GM23338 (cell line): ENCODE data around the gene FITM2. TPM values are rescaled to one million over a fixed set of nuclear protein-coding genes. Genes with fewer than 3 reads are reported as not detected.

Source experiments
- ATAC-seq: fragments of 200-7000 bp; cut with Tn5 transposase; 3 replicates; pipeline ENCODE4 v1.9.1; 2020
- DNase-seq: peaks from one replicate; pipeline ENCODE4 v3.0.0-alpha.2; 2015; ENCODE audit warnings: low spot score
- H2AFZ ChIP-seq: fragments of 200-600 bp; sonication (generic); 2 replicates; pipeline ENCODE4 v1.8.0; 2016; ENCODE audit warnings: antibody characterized with exemption, mild to moderate bottlenecking, moderate library complexity
- H3F3A ChIP-seq: fragments of 200-600 bp; sonication (generic); replicated peaks from 2 replicates; pipeline ENCODE4 v1.8.0; 2017; ENCODE audit warnings: antibody characterized with exemption, mixed run types, low read depth
- H3K27ac ChIP-seq: fragments of 200-600 bp; sonication (generic); 2 replicates; pipeline ENCODE4 v1.6.1; 2016; ENCODE audit warnings: low read depth
- H3K27me3 ChIP-seq: fragments of 200-600 bp; sonication (generic); 2 replicates; pipeline ENCODE4 v1.8.0; 2016; ENCODE audit warnings: mild to moderate bottlenecking, mixed run types, moderate library complexity; ENCODE audit not compliant: insufficient read depth
- H3K36me3 ChIP-seq: fragments of 200-600 bp; sonication (generic); 2 replicates; pipeline ENCODE4 v1.8.0; 2016; ENCODE audit warnings: mild to moderate bottlenecking; ENCODE audit not compliant: insufficient read depth
- H3K4me1 ChIP-seq: fragments of 200-600 bp; sonication (generic); 2 replicates; pipeline ENCODE4 v1.8.0; 2016; ENCODE audit warnings: mild to moderate bottlenecking, moderate library complexity; ENCODE audit not compliant: insufficient read depth
- H3K4me2 ChIP-seq: fragments of 200-600 bp; sonication (generic); 2 replicates; pipeline ENCODE4 v1.7.1; 2017; ENCODE audit warnings: mixed run types
- H3K4me3 ChIP-seq: fragments of 200-600 bp; sonication (generic); 2 replicates; pipeline ENCODE4 v1.6.1; 2016; ENCODE audit warnings: mixed run types
- H3K79me2 ChIP-seq: fragments of 200-600 bp; sonication (generic); replicated peaks from 2 replicates; pipeline ENCODE4 v1.8.0; 2017; ENCODE audit warnings: mild to moderate bottlenecking; ENCODE audit not compliant: insufficient read depth
- H3K9me2 ChIP-seq: fragments of 200-600 bp; sonication (generic); 2 replicates; pipeline ENCODE4 v1.8.0; 2017; ENCODE audit not compliant: insufficient read depth
- H4K20me1 ChIP-seq: fragments of 200-600 bp; sonication (generic); replicated peaks from 2 replicates; pipeline ENCODE4 v1.8.0; 2017; ENCODE audit warnings: mild to moderate bottlenecking; ENCODE audit not compliant: insufficient read depth
- H3K27ac Mint-ChIP-seq: 2 replicates; pipeline ENCODE4 v1.8.0; 2020; ENCODE audit warnings: inconsistent platforms, mild to moderate bottlenecking, moderate library complexity, mixed read lengths
- H3K27me3 Mint-ChIP-seq: 3 replicates; pipeline ENCODE4 v1.8.0; 2022; ENCODE audit warnings: low read depth, mild to moderate bottlenecking, moderate library complexity, mixed read lengths, inconsistent platforms; ENCODE audit not compliant: insufficient read depth, poor library complexity
- H3K36me3 Mint-ChIP-seq: 3 replicates; pipeline ENCODE4 v1.8.0; 2021; ENCODE audit warnings: low read depth, mild to moderate bottlenecking, inconsistent platforms, moderate library complexity, mixed read lengths
- H3K4me1 Mint-ChIP-seq: 3 replicates; pipeline ENCODE4 v1.8.0; 2020; ENCODE audit warnings: mild to moderate bottlenecking, inconsistent platforms, mixed read lengths
- H3K4me3 Mint-ChIP-seq: 3 replicates; pipeline ENCODE4 v1.8.0; 2021; ENCODE audit warnings: moderate library complexity, mild to moderate bottlenecking, inconsistent platforms, mixed read lengths
- H3K9me3 Mint-ChIP-seq: 3 replicates; pipeline ENCODE4 v1.8.0; 2020; ENCODE audit warnings: moderate library complexity, mild to moderate bottlenecking, inconsistent platforms, mixed read lengths
- CREB1 ChIP-seq: fragments of 250-450 bp; sonication (Bioruptor Pico); IDR thresholded peaks from 2 replicates; pipeline ENCODE4 v1.5.0; 2020; ENCODE audit warnings: low read depth, mild to moderate bottlenecking, moderate library complexity
- EZH2 ChIP-seq: fragments of 200-600 bp; sonication (generic); IDR thresholded peaks from one replicate; pipeline ENCODE4 v1.8.0; 2017; ENCODE audit warnings: antibody characterized with exemption, mild to moderate bottlenecking, low read depth; ENCODE audit not compliant: unreplicated experiment
- EZH2phosphoT487 ChIP-seq: fragments of 200-600 bp; sonication (generic); IDR thresholded peaks from one replicate; pipeline ENCODE4 v1.8.1; 2018; ENCODE audit warnings: antibody characterized with exemption; ENCODE audit not compliant: unreplicated experiment
- NANOG ChIP-seq: IDR thresholded peaks from 2 replicates; pipeline ENCODE4 v1.6.1; 2016; ENCODE audit warnings: antibody characterized with exemption, borderline replicate concordance
- POLR2AphosphoS5 ChIP-seq: IDR thresholded peaks from 2 replicates; pipeline ENCODE4 v1.6.1; 2016; ENCODE audit warnings: antibody characterized with exemption, low read depth
- STAT1 ChIP-seq: IDR thresholded peaks from one replicate; pipeline ENCODE4 v1.6.1; 2016; ENCODE audit warnings: antibody characterized with exemption; ENCODE audit not compliant: unreplicated experiment
- polyA plus RNA-seq: library from polyadenylated mRNA; unstranded; fragments of >200 nt; fragmentation: Nextera tagmentation; extraction: Ambion mirVana; gene quantifications from 2 replicates; pipeline ENCODE4 v1.2.1, GENCODE V29; 2016
- total RNA-seq: library from RNA; depleted of rRNA; stranded (reverse); fragments of >200 nt; shearing (Covaris generic); gene quantifications from 2 replicates; pipeline ENCODE4 v1.2.3, GENCODE V29; 2014
- TF ChIP-seq, protein P1 (sequence below), 2 experiments: fragments of 200-600 bp in 1 of 2; sonication (generic) in 1 of 2; conservative IDR thresholded peaks; 2 replicates each; pipeline versions ENCODE4 v1.5.1 to v1.6.1; 2016 to 2017; ENCODE audit warnings: antibody characterized with exemption in 2 of 2, low read depth in 2 of 2, mild to moderate bottlenecking in 2 of 2, moderate library complexity in 1 of 2
- TF ChIP-seq, protein P2 (sequence below): IDR thresholded peaks from 2 replicates; pipeline ENCODE4 v1.6.1; 2016; ENCODE audit warnings: antibody characterized with exemption
- TF ChIP-seq, protein P3 (sequence below): fragments of 250-450 bp; sonication (Bioruptor Pico); IDR thresholded peaks from 2 replicates; pipeline ENCODE4 v1.5.0; 2020; ENCODE audit warnings: mild to moderate bottlenecking, moderate library complexity

The FITM2 gene
- total and polyA plus RNA-seq, 2 experiments from 2014 or later, result 0.87 to 1.6 TPM

DNA sequence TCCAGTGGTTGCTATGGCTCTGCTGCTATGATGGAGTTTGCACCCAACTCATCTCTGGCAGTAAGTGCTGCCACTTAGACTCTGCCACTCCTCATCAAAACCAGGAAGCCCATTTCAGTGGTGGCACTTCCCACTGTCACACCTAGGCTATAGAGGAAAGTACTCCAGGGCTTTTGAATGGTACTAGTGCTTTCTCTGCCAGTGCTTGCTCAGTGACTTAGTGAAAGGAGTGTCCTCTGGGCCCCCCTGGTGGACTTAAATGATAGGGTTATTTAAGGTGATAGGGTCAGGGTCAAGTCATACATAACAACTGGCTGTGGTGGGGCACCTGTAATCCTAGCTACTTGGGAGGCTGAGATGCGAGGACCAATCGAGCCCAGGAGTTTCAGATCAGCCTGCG lies 22.8 kb downstream of the FITM2 start:
- Mint-ChIP-seq H3K27me3 (peaks cover 3% of the 10 kb centered on the region), H3K4me3 (no peak overlapping the region), H3K9me3 (peaks cover 3% of the 10 kb centered on the region; the same call in 2 of the 3 replicates), H3K36me3 (peaks cover 3% of the 10 kb centered on the region; the same call in 1 of the 3 replicates), H3K4me1 (no peaks in the 10 kb centered on the region), H3K27ac (no peak overlapping the region)
- Histone ChIP-seq H2AFZ (no peak overlapping the region), H4K20me1 (no peaks in the 10 kb centered on the region; the same call in 1 of the 2 replicates), H3K9me2 (no peaks in the 10 kb centered on the region), H3K4me3 (no peak overlapping the region), H3K27ac (no peak overlapping the region), H3K36me3 (no peaks in the 10 kb centered on the region), H3F3A (no peaks in the 10 kb centered on the region), H3K4me1 (no peaks in the 10 kb centered on the region), H3K4me2 (no peak overlapping the region), H3K27me3 (no peaks in the 10 kb centered on the region), H3K79me2 (no peaks in the 10 kb centered on the region)
- ATAC-seq (peak; percentile 39; the same call in 1 of the 3 replicates), DNase-seq (peak; percentile 49)
- TF ChIP-seq, protein P1, sequence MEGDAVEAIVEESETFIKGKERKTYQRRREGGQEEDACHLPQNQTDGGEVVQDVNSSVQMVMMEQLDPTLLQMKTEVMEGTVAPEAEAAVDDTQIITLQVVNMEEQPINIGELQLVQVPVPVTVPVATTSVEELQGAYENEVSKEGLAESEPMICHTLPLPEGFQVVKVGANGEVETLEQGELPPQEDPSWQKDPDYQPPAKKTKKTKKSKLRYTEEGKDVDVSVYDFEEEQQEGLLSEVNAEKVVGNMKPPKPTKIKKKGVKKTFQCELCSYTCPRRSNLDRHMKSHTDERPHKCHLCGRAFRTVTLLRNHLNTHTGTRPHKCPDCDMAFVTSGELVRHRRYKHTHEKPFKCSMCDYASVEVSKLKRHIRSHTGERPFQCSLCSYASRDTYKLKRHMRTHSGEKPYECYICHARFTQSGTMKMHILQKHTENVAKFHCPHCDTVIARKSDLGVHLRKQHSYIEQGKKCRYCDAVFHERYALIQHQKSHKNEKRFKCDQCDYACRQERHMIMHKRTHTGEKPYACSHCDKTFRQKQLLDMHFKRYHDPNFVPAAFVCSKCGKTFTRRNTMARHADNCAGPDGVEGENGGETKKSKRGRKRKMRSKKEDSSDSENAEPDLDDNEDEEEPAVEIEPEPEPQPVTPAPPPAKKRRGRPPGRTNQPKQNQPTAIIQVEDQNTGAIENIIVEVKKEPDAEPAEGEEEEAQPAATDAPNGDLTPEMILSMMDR (conservative IDR thresholded peaks at IDR 0.05; ENCODE audit: low read depth in 2 of 2), result peak; percentile 19 to 21; a peak in 1 of 4 replicates
- TF ChIP-seq POLR2AphosphoS5, result no peak
- TF ChIP-seq, protein P2, sequence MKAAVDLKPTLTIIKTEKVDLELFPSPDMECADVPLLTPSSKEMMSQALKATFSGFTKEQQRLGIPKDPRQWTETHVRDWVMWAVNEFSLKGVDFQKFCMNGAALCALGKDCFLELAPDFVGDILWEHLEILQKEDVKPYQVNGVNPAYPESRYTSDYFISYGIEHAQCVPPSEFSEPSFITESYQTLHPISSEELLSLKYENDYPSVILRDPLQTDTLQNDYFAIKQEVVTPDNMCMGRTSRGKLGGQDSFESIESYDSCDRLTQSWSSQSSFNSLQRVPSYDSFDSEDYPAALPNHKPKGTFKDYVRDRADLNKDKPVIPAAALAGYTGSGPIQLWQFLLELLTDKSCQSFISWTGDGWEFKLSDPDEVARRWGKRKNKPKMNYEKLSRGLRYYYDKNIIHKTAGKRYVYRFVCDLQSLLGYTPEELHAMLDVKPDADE, result no peak
- no peak for TF ChIP-seq EZH2
- TF ChIP-seq CREB1, result no peak
- no peak for TF ChIP-seq NANOG
- TF ChIP-seq STAT1, result no peak
- no peak for TF ChIP-seq EZH2phosphoT487

DNA sequence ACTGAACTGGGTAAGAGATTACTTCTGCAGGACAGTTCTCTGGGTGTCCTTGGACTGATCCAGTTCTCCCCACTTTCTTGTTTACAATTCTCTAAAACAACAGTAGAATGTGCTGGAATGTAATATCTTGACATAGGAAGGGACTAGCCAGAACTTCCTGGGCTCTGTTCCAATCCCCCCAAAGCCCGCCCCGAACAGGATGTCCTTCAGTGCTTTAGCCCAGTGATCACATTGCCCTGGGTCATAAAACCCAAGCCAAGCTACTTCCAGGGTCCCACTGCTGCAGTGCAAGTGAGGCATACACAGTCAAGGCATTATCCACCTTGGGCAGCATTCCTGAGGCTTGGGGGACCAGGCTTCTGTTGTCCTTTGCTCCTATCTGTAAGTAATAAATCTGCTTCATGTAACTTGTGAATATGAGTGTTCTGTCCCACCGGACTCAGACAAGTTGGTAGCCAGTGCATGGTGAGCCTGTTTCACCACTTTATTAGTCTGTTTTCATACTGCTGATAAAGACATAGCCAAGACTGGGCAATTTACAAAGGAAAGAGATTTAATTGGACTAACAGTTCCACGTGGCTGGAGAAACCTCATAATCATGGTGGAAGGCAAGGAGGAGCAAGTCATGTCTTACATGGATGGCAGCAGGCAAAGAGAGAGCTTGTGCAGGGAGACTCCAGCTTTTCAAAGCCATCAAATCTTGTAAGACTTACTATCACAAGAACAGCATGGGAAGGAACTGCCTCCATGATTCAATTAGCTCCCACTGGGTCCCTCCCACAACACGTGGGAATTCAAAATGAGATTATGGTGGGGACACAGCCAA lies 23.5 kb downstream of the FITM2 start:
- Mint-ChIP-seq H3K4me1 (no peaks in the 10 kb centered on the region), H3K4me3 (no peak overlapping the region), H3K36me3 (peaks cover 3% of the 10 kb centered on the region; the same call in 1 of the 3 replicates), H3K27me3 (peaks cover 3% of the 10 kb centered on the region), H3K9me3 (peaks cover 3% of the 10 kb centered on the region; the same call in 2 of the 3 replicates), H3K27ac (no peak overlapping the region)
- H3K27me3 ChIP-seq, result no peaks in the 10 kb centered on the region
- DNase-seq (no peak), ATAC-seq (no peak)
- no peaks in the 10 kb centered on the region for H3K36me3 ChIP-seq
- H3K4me3 ChIP-seq, result no peak overlapping the region
- H3K27ac ChIP-seq, result no peak overlapping the region
- no peak overlapping the region for H3K4me2 ChIP-seq
- no peaks in the 10 kb centered on the region for H3K4me1 ChIP-seq
- no peak overlapping the region for H2AFZ ChIP-seq
- H3F3A ChIP-seq, result no peaks in the 10 kb centered on the region
- no peaks in the 10 kb centered on the region; the same call in 1 of the 2 replicates for H4K20me1 ChIP-seq
- no peaks in the 10 kb centered on the region for H3K79me2 ChIP-seq
- H3K9me2 ChIP-seq, result no peaks in the 10 kb centered on the region
- TF ChIP-seq, protein P3, sequence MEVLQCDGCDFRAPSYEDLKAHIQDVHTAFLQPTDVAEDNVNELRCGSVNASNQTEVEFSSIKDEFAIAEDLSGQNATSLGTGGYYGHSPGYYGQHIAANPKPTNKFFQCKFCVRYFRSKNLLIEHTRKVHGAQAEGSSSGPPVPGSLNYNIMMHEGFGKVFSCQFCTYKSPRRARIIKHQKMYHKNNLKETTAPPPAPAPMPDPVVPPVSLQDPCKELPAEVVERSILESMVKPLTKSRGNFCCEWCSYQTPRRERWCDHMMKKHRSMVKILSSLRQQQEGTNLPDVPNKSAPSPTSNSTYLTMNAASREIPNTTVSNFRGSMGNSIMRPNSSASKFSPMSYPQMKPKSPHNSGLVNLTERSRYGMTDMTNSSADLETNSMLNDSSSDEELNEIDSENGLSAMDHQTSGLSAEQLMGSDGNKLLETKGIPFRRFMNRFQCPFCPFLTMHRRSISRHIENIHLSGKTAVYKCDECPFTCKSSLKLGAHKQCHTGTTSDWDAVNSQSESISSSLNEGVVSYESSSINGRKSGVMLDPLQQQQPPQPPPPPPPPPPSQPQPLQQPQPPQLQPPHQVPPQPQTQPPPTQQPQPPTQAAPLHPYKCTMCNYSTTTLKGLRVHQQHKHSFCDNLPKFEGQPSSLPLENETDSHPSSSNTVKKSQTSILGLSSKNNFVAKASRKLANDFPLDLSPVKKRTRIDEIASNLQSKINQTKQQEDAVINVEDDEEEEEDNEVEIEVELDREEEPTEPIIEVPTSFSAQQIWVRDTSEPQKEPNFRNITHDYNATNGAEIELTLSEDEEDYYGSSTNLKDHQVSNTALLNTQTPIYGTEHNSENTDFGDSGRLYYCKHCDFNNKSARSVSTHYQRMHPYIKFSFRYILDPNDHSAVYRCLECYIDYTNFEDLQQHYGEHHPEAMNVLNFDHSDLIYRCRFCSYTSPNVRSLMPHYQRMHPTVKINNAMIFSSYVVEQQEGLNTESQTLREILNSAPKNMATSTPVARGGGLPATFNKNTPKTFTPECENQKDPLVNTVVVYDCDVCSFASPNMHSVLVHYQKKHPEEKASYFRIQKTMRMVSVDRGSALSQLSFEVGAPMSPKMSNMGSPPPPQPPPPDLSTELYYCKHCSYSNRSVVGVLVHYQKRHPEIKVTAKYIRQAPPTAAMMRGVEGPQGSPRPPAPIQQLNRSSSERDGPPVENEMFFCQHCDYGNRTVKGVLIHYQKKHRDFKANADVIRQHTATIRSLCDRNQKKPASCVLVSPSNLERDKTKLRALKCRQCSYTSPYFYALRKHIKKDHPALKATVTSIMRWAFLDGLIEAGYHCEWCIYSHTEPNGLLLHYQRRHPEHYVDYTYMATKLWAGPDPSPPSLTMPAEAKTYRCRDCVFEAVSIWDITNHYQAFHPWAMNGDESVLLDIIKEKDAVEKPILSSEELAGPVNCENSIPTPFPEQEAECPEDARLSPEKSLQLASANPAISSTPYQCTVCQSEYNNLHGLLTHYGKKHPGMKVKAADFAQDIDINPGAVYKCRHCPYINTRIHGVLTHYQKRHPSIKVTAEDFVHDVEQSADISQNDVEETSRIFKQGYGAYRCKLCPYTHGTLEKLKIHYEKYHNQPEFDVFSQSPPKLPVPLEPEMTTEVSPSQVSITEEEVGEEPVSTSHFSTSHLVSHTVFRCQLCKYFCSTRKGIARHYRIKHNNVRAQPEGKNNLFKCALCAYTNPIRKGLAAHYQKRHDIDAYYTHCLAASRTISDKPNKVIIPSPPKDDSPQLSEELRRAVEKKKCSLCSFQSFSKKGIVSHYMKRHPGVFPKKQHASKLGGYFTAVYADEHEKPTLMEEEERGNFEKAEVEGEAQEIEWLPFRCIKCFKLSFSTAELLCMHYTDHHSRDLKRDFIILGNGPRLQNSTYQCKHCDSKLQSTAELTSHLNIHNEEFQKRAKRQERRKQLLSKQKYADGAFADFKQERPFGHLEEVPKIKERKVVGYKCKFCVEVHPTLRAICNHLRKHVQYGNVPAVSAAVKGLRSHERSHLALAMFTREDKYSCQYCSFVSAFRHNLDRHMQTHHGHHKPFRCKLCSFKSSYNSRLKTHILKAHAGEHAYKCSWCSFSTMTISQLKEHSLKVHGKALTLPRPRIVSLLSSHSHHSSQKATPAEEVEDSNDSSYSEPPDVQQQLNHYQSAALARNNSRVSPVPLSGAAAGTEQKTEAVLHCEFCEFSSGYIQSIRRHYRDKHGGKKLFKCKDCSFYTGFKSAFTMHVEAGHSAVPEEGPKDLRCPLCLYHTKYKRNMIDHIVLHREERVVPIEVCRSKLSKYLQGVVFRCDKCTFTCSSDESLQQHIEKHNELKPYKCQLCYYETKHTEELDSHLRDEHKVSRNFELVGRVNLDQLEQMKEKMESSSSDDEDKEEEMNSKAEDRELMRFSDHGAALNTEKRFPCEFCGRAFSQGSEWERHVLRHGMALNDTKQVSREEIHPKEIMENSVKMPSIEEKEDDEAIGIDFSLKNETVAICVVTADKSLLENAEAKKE (CRISPR knock-in tag), result no peak
- no peak for TF ChIP-seq STAT1
- TF ChIP-seq, protein P1 (conservative IDR thresholded peaks at IDR 0.05; ENCODE audit: low read depth in 2 of 2), result no peak
